ENCODE measurements around the gene STIM2.

The STIM2 gene

GRCh38 chr4:26839016-26839415, 21.6 kb upstream of the STIM2 start:
- DNase-seq = no peak

GRCh38 chr4:26839534-26839951, 21.1 kb upstream of the STIM2 start:
- DNase-seq = no peak

DNA sequence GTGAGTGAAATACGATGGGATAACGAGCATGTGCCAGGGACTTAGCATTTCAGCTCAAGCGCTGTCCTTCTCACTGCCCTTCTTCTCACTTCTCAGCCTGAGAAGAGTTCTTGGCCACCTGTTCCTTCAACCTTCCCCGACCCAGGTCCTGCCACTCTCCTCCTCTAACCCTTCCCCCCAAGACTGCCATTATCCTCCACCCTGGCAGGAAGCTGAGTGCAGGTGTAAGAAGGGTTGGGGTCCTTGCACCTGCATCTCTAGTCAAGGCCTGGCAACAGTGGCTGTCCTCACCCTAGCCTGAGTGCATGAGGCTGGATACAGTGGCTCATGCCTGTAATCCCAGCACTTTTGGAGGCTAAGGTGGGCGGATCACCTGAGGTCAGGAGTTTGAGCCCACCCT, 19.9 kb upstream of the STIM2 start:
- no peak for DNase-seq

- no peak for DNase-seq
Observed at GRCh38 chr4:26842911-26843310, 17.7 kb upstream of the STIM2 start.

DNA sequence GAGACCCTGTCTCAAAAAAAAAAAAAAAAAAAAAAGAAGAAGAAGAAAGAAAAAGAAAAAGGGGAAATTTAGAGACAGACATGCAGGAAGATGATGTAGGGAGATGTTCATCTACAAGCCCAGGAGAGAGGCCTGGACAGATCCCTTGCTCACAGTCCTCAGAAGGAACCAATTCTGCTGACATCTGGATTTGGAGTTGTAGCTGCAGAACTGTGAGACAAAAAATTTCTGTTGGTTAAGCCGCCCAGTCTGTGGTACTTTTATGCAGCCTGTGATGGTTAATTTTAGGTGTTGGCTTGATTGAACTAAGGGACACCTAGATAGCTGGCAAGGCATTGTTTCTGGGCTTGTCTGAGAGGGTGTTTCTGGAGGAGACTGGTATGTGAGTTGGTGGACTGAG, 10.1 kb upstream of the STIM2 start:
- no peak for DNase-seq

DNA sequence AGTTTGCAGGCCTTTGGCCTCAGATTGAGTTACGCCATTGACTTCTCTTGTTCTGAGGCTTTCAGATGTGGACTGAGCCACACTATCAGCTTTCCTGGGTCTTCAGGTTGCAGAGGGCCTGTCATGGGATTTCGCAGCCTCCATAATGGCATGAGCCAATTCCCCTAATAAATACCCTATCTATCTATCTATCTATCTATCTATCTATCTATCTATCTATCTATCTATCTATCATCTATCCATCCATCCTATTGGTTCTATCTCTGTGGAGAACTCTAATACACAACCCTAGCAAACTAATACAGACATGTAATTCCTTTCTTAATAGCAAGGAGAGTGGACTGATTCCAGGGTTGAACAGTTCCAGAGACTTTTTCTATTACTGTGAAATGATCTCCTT, 9.5 kb upstream of the STIM2 start:
- DNase-seq = no peak

DNA sequence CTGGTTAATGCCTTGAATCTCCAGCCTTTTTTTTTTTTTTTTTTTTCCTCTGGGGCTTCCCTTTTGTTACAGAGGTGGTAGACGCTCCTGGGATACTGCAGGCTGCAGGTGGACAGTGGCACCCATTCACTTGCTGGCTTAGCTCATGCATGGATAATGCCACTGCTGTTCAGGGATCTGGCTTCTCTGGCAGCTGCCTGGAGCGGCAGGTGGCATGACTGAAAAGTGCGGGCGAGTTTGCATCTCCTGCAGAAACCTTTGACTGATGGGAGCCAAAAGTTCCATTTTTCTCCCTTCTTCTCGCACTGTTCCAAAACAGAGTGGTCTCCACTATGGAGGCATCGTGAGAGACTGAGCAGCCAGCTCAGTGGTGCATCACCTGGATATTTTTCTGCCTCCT, 5.9 kb upstream of the STIM2 start:
- DNase-seq = no peak

DNA sequence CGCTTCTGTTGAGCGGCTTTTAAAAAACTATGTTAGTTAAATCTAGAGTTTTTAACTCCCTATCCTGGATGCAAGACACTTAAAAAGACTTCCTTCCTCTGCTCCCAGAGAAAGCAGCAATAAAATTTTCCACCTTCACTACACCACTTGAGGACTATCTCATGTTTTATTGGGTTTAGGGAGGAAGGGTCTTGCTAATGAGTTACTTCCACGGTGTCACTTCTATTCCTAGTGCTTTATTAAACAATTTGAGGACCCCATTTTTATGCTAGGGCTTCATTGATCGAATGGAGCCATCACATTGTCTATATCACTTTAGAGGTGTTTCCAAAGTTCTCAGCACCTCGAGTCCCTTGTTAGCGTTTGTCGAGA, 3.7 kb upstream of the STIM2 start:
- no peak for DNase-seq

GRCh38 chr4:26857278-26858034, 3.2 kb upstream of the STIM2 start:
- DNase-seq = peak; percentile 59

DNA sequence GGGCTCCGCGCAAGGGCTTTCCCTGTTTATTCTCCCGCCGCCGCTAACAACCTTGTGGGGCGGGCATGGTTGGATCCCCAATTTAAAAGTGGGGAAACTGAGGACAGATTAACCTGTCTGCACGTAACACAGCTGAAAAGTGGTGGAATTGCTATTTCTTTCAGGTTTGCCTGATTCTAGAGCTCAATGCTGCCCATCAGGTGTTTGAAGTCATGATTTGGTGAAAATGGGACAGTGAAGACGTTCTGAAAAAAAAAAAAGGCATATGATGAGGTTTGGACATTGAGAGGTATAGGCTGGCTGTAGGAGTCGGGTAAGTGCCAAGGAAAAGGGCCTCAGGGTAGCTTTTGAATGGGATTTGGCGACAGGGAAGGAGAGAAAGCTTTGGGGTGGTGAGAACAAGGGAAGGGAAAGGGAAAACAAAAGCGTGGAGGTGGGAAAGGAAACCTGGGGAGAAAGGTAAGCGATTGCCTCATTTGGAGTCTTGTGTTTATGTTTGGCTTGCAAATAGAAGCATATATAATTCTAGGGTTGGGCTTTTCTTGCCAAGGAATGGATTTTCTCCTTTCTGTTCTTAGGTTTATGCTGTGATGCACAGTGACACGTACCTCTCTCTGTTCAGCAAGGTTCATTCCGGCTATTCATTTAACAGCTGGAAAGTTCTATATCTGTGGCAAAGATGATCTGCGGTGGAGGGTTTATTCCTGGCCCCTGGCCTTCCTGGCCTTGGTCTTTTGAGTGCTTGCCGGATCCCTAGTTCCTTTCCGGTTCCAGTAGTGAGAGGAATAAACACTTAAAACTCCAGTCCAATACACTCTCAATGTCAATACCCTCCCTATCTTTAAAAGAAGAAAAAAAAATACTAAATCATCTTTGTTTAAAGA, 2.4 kb upstream of the STIM2 start:
- peak; percentile 9 for DNase-seq

- peak; percentile 58 for DNase-seq
Observed at GRCh38 chr4:26858947-26859401, 1.7 kb upstream of the STIM2 start.

- no peak for DNase-seq
Observed at GRCh38 chr4:26859762-26860156, 882 bp upstream of the STIM2 start.

DNA sequence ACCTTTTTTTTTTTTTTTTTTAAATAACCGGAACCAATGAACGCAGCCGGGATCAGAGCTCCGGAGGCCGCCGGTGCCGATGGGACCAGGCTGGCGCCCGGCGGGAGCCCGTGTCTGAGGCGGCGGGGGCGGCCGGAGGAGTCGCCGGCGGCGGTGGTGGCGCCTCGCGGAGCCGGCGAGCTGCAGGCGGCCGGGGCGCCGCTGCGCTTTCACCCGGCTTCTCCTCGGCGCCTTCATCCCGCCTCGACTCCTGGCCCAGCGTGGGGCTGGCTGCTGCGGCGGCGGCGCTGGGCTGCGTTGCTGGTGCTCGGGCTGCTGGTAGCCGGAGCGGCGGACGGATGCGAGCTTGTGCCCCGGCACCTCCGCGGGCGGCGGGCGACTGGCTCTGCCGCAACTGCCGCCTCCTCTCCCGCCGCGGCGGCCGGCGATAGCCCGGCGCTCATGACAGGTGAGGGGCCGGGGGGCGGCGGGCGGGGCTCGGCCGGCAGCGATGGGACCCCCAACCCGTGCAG, 337 bp downstream of the STIM2 start:
- no peak for DNase-seq

DNA sequence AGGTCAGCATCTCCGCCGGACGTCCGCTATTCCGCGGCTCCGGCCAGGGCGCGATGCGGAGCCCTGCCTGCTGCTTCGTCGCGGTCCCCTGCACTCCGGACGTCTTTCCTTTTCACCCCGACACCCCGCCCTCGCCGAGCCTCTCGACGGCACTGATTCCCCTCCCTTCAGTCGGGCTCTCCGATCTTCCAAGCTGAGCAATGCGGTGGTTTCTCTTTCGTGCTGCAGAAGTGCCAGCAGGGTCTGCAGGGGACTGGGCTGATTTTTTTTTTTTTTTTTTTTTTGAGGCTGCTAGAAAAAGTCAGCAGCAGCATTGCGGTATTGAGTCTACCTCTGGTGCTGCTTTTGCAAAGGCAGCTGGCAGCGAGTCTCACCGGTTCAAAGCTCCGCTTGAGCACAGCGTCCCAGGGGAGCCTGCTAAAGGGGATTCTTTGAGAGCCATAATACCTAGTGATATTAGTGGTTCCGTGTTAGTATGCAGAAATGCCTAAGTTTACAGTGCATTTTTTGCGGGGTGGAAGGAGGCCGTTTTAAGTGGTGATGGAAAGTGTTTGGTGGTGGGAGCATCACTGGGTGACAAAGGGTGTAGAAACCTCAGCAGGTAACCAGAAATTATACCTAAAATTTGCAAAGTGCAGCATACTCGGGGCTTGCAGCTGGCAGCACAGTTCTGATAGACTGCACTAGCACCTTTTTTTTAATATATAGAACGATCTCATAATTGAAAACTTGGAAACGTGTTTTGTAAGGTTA, 969 bp downstream of the STIM2 start:
- peak; percentile 31 for DNase-seq

DNA sequence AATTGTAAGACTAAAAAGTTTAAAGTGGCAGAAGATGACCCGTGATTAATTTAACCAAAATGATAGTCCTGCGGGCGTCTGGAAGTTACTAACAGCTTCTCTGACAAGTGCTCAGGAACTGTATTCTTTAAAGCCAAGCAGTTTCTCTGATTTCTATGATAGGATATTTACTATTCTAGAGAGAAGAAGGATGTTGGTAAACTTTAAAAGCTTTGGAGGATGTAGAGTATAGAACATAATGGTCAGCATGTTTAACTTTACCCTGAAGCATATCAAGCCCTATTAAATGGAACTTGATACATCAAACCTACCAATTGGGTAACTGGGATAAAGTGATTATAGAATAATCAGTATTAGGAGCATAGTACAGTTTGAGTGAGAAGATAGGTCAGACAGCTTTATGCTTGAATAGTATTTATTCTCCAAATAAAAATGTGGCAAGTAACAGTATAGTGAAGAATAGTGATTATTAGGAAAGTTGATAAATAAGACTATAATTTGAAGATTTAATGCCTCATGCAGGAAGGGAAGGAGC, 1.8 kb downstream of the STIM2 start:
- DNase-seq = no peak

- no peak for DNase-seq
Observed at GRCh38 chr4:26863512-26863911, 2.9 kb downstream of the STIM2 start.

DNA sequence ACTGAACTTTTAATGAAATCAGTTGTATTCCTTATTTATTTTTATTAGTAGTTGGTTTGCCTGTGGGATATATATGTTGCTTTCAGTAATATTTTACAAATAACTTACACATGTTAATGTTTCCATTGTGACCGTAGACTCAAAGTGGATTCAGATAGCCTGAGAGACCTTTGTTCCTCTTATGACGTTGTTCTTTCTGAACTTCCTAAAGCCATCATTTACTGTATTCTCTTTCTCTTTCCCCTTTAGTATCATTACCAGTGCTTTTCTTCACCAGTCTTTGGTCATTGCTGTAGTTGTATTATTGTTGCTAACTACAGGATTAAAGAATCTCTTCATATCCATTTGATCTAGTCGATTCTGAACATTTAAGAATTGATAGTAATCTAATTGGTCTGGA, 4.3 kb downstream of the STIM2 start:
- no peak for DNase-seq

DNA sequence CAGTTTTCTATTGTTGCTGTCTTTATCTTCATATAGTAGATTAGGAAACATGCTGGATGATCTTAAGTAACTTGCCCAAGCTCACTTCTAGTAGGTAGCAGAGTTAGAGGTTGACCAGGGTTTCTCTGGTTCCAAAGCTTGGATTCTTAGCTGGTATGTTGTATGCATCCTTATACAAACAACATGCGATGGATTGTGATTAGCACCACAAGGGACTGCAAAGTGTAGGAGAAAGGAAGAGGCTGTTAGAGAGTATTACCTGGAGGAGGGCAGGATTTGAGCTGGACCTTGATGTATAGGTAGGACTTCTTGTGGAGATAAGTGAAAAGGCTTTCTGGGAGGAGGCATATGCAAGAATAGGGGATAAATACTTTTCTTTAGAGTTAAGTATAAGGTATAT, 5.6 kb downstream of the STIM2 start:
- DNase-seq = no peak

DNA sequence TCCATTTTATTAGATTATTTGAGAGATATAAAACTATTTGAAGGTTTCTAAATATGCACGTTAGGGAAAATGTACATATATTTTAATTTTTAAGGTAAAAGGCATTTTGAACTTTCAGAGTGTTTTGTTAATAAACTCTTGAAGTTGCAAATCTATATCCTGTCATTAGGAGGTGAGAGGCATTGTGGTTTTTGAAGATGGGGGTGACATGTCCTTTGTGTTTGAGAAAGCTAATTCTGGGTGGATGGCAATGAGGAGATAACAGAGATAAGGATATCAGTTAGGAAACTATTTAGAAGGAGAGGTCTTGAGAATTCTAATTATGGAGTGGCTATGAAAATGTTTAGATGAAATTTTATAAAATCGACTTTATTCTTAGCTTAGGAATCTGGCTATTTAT, 6.1 kb downstream of the STIM2 start:
- no peak for DNase-seq

DNA sequence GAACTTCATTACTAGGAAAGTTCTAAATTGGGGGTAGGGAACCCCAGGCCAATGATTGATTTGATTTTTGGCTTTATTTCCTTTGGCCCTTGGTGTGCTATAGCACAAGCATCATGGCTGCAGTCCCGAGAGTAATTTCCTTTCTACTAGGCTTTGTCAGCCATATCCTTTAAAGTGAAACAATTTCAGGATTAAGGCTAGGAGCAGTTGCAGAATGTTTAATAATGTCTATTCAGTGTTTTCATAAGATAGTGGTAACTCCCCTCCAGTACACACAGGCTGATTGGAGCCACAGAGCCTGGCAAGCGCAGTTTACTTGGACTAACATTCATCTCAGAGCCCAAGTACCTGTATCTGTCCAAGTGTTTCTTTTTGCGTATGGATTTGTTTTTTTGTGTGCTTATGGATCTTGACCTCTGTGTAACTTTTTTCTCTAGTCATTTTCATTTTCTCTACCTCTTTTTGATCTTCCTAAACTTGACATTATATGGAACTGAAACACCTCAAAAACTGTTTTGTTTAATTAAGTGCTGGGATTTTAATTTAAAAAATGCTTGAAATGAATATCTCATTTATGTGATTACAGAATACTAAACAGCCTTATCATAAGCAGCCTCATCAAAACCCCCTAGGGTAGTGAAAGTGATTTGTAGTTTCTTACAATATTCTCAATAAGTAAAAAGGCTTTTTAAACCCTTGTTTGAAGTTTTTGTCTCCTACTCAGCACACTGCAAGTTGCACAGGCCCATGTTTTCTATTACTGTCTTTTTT, 7.5 kb downstream of the STIM2 start:
- no peak for DNase-seq

DNA sequence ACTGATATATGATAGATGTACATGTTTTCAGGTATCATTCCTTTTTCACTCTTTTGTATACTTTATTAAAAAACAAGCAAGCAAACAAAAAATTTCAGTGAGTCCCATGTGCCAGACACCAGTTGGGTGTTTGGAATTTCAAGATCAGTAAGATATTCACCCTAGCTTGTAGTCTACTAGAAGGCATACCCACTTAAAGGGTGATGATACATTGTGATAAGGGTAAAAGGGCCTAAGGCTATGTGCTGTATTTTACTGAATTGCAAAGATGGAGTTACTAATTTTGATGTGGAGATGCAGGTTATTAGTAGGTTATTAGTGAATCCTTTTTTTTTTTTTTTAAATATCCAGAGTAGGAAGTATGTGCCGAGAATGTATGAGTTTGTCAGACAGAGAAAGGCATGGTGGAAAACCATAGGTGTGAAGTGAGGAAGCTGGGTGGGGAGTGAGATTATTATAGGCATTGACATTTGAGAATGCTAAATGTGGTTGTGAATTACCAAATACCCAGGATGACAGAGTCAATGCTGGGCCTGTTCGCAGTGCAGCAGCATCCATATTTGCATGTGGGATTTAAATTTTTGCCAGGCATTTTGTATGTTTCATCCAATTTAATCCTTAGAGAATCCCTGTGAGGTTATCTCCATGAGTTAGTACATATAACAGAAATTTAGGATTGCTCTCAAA, 10.1 kb downstream of the STIM2 start:
- DNase-seq = no peak

- no peak for DNase-seq
Observed at GRCh38 chr4:26871611-26872010, 11.0 kb downstream of the STIM2 start.

Data from DMS79 treated with DMSO at 0.1 percent for 48 hours (cell line).